Uterus (tissue), 2 donors: ENCODE measurements around the gene RSPH6A.

Experiments used
- CTCF ChIP-seq, 4 experiments: fragments of 200-600 bp in 2 of 4; fragments of 450-650 bp in 2 of 4; sonication (generic) in 2 of 4; IDR thresholded peaks; one replicate each; pipeline ENCODE4 v1.5.1; 2016 to 2019; ENCODE audit warnings: antibody characterized with exemption in 4 of 4, mild to moderate bottlenecking in 2 of 4, moderate library complexity in 1 of 4
- POLR2A ChIP-seq, 2 donors: fragments of 450-650 bp; IDR thresholded peaks; one replicate each; pipeline ENCODE4 v1.6.1; 2016; ENCODE audit warnings: antibody characterized with exemption in 2 of 2, mild to moderate bottlenecking in 1 of 2, moderate library complexity in 1 of 2

DNA sequence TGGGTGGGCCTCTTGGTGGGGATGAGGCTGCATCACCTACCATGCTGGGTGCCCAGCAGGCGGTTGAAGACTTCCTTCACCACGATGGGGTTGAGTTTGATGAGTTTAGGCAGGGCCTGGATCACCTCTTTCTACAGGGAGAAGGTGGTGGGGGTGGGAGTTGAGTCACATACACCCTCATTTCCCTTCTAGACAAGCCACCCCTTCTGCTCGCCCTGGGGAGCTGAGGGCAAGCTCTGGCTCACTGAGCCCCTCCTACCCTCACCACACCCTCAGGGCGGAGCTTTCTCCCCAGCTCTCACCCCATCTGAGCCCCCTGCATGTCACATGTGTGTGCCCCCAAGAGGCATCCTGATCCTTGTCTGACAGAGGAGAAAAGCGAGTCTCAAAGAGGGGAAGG lies 7.6 kb upstream of the RSPH6A start:
- TF ChIP-seq CTCF (IDR thresholded peaks at IDR 0.05) (no peak), POLR2A (IDR thresholded peaks at IDR 0.05) (no peak)
